ENCODE data around the gene CNEP1R1.

Gene CNEP1R1

DNA sequence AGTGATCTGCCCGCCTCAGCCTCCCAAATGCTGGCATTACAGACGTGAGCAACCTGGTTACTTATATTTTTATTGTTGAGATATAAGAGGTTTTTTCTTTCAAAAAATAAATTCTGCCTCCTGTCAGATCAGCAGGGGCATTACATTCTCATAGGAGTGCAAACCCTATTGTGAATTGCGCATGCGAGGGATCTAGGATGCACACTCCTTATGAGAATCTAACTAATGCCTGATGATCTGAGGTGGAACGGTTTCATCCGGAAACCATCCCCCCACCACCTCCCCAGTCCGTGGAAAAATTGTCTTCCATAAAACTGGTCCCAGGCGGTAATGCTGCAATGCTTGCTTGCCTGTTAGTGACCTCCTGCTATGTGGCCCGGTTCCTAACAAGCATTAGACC is 7.5 kb upstream of the CNEP1R1 start:
- DNase-seq (ENCODE audit: low read depth): no peak

DNA sequence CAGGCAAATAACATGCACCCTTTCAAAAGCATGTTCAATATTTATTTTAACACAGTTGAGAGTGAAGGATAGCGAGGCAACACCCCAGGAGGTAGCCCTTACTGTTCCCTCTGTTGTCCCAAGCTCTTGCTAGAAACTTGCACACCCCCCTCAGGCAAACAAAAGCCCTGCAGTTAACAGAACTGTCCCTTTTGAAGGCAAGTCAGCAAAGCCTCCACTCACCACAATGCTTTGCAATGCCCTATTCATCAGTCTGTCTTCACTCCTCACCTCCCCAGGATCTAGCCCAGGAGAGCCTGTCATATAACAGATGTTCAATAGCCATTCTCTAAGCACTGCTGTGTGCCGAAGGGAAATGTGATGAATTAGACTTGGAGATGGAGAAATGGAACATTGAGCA is 3.5 kb upstream of the CNEP1R1 start:
- no peak for DNase-seq (ENCODE audit: low read depth)

DNA sequence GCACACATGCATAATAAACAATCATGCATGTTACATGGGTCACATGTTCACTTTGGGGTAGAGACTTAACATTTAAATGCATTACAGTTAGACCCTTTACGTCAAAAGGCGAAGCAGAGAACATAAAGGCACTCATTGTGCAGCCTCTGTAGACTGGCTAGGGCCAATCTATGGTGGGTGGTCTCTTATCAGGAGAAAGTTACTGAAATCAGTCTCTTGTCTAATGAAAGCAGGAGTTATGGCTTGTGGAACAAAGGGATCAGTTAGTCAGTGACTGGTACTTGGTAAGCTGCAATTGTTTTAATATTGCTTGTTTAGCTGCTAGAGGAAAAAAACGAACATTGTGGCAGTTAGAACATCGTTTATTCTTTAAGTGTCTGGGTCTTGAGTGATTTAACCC is 1.4 kb upstream of the CNEP1R1 start:
- no peak for DNase-seq (ENCODE audit: low read depth)

DNA sequence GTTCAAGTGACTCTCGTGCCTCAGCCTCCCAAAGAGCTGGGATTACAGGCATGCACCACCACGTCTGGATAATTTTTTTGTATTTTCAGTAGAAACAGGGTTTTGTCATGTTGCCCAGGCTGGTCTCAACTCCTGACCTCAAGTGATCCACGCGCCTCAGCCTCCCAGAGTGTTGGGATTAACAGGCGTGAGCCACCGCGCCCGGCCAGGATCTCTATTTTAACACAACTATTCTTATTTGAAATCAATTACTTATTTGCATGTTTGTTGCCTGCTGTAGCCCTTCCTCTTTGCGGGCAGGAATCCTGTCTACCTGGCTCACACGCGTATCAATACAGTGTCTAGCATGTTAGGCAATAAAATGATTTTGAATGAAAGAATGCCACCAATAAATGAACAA is 818 bp upstream of the CNEP1R1 start:
- no peak for DNase-seq (ENCODE audit: low read depth)

DNA sequence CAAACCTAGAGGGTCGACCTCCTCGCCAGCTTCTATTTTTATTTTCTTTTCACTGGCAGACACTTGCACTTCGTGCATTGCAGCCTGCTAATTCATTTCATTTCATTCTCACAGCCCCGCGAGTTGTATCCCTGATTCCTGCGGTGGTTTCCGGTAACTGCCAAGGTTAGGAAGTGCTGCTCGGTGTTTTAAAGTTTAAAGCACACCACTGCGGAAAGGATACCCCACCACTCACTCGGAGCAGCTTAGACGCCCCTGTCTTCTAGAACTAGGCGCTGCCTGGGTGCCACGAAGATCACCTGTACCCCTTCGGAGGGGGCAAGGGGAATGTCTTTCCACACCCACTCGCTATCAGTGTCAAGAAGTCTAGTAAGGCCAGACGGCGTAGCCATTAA is 509 bp downstream of the CNEP1R1 start:
- peak; percentile 10 for DNase-seq (ENCODE audit: low read depth)

DNA sequence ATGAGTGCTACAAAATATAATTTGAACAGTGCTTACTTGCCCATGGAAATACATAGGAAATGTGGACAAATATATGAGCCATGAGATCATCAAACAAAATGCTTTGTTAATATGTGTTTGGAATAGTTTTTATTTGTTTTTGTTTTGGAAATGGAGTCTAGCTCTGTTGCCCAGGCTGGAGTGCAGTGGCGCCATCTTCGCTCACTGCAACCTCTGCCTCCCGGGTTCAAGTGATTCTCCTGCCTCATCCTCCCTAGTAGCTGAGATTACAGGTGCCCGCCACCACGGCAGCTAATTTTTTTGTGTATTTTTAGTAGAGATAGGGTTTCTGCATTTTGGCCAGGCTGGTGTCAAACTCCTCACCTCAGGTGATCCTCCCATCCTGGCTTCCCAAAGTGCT is 2.8 kb downstream of the CNEP1R1 start:
- no peak for DNase-seq (ENCODE audit: low read depth)

DNA sequence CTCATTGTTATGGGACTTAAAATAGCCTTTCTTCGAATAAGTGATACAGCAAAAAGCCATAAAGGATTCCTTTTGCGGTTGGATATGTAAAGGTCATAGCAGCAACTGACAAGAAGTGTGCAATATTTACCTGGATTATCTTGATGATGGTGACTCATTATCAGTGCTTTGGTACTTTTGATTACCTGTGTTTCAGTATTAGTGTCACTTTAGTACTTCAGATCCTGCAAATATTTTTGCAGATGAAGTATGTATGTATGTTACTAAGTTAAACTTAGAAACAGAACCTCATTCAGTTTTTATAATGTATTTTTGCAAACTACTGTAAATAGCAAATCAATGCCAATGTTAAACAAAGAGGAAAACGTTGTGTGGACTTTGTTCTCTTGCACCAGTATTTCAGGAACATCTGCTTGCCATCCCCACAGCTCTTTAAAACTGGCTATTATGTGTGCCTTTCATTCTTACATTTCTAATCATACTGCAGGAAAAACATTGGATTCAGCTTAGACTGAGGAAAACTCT is 10.5 kb downstream of the CNEP1R1 start:
- DNase-seq (ENCODE audit: low read depth): no peak

DNA sequence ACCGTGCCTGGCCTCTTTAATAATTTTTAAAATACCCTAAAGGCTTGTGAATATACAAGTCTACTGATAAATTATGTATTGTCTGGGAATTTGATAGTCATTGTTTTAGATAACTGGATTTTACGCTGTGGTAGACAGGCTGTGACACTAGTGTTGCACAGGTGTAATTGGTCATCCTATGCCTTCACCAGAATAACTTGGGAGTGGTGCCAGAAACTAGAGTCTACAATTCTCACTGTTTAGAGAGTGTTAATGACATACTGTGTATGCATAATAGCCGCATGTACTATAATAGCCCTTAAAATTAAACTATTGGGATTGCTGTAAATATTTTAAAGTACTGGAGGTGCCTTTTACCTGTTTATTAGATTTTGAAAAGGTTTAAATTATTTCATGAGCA is 11.4 kb downstream of the CNEP1R1 start:
- DNase-seq (ENCODE audit: low read depth): no peak

DNA sequence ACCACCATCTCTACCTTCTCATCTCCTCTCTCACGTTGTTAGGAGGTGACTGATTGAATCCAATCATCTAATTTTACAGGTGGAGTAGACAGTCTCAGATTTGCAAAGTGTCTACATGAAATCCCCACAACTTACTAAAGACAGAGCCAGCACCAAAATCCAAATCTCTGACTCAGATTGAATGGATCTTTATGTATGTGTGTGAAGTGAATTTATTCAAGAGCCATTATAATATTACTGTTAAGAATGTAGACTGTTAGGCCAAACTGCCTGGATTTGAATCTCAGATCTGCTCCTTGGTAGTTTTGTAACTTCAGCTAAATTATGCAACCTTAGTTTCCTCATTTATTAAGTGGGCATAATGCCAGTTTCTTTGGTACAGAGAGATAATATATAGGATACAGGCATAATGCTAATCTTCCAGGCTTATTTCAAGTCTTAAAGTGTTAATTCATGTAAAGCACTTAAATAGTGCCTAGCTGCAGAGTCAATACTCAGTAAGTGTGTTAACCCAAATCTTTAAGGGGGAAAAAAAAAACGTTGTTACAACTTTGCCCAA is 12.7 kb downstream of the CNEP1R1 start:
- no peak for DNase-seq (ENCODE audit: low read depth)

DNA sequence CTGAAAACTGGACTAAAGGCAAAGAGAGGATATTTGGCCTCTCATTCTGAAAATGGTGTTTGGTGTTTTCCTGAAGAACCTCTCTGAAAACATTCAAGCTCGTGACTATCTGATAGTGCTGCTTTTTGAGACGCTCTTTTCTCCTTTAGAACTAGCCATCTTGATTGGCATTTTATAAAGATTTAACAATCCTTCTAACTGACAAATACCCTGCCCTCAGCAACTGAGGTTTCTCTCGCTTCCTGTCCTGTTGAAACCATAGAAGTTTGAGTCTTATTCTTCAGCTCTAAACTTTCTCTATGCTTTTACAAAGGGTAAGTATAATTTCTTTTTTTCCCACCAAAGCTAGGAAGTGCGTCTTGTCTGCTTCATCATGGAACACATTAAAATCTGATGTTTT is 13.3 kb downstream of the CNEP1R1 start:
- DNase-seq (ENCODE audit: low read depth): no peak

DNA sequence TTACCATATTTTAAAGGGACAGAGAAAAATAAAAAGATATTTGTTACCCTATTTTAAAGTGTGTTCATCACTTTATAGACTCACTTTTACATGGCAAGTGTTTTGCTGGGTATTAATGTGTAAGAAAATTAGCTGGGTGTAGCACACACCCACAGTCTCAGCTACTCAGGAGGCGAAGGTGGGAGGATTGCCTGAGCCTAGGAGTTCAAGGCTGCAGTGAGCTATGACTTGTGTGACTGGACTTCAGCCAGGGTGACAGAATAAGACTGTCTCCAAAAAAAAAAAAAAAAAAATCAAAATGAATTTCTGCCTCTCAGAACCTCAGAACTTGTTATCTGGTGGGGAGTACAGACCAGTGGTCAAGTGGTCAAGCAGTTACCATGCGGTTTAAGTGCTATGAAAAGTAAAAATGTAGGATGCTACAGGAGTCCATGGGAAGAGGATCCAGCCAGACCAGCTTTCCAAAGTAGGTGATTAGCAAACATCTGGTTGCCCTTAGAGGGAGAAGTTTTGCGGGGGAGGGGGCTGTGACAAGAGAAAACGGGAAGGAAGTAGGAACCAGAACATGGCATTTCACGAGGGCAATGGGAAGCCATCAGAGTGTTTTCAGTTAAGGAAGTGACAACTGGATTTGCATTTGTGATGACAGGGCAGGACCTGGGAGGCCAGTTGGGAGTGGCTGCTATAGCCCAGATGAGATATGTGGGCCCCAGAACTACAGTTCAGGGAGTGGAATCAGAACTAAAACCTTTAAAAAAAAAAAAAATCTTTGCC is 13.9 kb downstream of the CNEP1R1 start:
- DNase-seq (ENCODE audit: low read depth): no peak

DNA sequence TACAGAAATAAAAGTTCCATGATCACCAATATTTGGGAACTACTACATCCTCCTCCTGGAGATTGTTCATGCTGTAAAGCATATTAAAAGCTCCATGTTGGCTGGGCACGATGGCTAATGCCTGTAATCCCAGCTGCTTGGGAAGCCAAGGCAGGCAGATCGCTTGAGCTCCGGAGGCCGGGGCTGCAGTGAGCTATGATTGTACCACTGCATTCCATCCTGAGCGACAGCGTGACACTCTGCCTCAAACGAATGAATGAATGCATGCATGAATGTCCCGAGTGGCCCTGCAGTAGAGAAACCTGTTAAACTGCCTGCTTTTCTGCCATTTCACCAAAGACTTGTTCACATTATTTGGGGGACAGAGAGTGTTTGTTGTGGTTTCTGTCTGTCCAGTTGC is 15.0 kb downstream of the CNEP1R1 start:
- DNase-seq (ENCODE audit: low read depth): no peak

DNA sequence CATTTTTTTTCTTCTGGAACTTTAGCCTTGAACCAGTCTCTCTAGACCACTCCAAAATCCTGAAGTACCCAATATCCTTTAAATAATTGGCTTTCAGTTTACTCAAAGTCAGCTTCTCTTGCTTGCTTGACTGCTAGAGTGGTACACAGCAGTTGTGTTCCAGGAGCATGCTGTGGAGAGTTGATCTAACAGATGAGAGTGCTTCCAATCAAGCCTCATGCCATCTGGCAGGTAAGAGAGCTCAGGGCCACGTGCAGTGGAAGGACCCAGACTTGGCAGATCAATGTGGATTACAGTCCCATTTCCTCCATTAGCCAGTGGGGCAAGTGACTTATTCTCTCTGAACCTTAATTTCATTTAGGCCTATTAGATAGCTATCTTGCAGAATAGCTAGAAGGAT is 15.7 kb downstream of the CNEP1R1 start:
- no peak for DNase-seq (ENCODE audit: low read depth)

DNA sequence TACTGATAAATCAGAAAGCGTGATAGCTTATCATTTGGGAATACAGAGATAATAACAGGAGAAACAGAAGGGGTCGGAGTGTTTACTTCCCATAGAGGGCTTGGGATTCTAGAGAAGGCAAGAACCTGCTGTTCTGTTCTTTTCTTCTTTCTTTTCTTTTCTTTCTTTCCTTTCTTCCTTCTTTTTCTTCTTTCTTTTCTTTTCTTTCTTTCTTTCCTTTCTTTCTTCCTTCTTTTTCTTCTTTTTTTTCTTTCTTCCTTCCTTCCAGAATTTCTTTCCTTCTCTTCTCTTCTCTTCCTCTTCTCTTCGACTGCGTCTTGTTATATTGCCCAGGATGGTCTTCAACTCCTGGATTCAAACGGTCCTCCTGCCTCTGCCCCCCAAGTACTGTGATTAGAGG is 18.3 kb downstream of the CNEP1R1 start:
- no peak for DNase-seq (ENCODE audit: low read depth)

DNA sequence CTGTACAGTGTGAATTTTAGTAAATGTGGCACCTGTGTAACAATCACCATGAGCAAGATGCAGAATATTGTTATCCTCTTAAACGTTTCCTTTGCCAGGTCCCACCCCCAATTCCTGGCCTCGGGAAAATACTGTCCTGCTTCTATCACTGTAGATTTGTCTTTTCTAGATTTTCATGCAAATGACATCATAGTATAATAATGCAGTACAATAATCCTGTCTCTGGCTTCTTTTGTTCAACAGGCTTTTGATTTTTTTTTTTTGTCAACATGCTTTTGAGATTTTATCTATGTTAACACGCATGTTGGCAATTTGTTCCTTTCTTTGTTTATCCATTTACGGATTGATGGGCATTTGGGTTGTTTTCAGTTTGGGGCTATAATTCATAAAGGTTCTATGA is 20.4 kb downstream of the CNEP1R1 start:
- no peak for DNase-seq (ENCODE audit: low read depth)

DNA sequence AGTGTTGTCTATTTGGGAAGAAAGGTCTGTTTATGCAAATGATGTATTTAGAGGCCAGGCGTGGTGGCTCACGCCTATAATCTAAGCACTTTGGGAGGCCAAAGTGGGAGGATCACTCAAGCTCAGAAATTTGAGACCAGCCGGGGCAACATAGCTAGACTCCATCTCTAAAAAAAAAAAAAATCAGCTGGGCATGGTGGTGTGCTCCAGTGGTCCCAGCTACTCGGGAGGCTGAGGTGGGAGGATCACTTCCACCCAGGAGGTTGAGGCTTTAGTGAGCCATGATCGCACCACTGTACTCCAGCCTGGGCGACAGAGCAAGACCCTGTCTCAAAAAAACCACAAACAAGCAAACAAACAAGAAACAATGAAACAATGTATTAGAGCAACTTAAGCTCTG is 21.8 kb downstream of the CNEP1R1 start:
- no peak for DNase-seq (ENCODE audit: low read depth)

DNA sequence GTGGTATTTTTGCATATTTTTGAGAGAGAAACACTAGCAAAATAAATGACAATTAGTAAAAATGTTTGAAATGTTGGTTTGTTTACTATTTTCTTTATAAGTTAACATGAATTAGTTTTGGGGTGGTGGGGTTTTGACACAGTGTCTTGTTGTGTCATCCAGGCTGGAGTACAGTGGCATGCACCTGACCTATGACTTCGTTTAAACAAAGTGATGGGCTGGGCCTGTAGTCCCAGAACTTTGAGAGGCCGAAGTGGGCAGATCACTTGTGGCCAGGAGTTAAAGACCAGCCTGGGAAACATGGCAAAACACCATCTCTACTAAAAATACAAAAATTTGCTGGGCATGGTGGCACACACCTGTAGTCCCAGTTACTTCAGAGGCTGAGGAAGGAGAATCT is 22.8 kb downstream of the CNEP1R1 start:
- DNase-seq (ENCODE audit: low read depth): no peak

DNA sequence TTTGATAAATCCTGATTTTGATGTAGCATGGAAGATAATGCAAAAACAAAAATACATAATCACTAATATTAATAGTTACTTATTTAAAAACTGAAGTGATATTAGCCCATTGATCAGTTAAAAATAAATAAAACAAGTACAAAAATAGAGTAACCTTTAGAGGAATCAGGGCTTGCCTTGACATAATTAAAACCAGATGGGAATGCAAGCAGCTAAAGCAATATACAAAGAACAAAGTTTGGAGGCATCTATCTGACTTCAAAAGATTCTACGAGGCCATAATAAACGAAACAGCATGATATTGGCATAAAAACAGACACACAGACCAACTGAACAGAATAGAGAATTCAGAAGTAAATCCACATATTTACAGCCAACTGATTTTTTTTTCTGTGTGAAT is 25.8 kb downstream of the CNEP1R1 start:
- no peak for DNase-seq (ENCODE audit: low read depth)

DNA sequence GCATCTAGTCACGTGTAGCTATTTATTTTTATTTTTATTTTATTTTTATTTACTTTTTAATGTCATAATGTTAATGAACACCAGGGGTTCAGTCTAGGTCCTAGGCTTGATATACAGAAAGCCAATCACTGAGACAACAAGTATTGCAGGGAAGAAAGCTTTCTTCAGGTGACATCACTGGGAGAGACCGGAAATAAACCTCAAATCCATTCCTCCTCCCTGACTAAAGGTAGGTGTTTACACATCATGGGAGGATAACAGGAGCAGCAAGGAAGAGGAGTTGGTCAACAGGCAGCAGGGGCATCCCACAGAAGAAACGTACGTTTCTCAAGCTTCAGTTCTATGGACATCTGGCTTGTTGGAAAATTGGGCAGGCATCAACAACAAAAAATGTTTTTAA is 31.2 kb downstream of the CNEP1R1 start:
- DNase-seq (ENCODE audit: low read depth): no peak

DNA sequence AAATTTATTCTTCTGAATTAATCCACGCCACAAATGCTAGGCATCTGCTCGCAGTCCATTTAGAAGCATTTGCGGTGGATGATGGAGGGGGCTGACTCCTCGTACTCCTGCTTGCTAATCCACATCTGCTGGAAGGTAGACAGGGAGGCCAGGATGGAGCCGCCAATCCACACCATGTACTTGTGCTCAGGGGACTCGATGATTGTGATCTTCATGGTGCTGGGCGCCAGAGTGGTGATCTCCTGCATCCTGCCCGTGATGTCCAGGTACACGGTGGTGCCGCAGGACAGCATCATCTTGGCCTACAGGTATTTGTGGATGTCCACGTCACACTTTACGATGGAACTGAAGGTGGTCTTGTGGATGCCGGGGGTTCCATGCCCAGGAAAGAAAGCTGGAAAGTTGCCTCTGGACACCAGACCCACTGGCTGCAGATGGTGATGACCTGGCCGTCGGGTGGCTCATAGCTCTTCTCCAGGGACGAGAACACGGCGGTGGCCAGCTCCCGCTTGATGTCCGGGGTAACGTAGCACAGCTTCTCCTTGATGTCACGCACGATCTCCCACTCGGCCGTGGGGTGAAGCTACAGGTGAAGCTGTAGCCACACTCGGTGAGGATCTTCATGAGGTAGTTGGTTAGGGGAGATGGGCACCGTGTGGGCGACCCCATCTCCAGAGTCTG is 33.2 kb downstream of the CNEP1R1 start:
- no peak for DNase-seq (ENCODE audit: low read depth)

DNA sequence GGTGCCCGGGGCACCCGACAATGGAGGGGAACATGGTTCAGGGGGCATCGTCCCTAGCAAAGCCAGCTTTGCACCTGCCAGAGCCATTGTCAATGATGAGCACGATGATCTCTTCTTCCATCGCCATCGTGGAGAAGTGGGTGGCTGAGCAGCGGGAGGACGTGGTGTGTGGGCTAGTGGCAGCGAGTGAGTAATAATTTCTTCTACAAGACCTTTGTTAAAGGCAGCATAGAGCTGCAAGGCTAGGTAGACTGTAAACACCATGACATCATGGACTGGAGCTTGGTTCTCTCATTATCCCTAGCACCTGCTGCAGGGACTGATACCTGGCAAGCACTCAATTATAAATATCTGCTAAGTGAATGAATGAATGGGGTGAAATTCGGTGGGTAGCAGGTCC is 34.1 kb downstream of the CNEP1R1 start:
- DNase-seq (ENCODE audit: low read depth): no peak

DNA sequence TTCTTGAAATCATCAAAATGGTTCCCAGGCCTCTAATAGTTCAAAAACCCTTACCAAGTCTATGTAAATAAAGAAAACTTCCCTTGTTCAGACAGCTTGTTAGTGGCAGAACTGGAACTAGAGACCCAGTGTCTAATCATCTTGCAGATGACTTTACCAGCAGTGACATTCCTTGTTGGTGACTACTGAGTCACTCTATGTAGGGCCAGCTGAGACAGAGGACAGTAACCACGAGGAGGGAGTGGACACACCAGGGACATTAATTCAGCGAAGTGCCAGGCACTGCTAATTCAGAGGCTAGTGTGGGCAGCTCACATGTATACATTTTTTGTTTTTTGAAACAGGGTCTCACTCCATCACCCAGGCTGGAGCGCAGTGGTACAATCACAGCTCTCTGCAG is 34.6 kb downstream of the CNEP1R1 start:
- no peak for DNase-seq (ENCODE audit: low read depth)

DNA sequence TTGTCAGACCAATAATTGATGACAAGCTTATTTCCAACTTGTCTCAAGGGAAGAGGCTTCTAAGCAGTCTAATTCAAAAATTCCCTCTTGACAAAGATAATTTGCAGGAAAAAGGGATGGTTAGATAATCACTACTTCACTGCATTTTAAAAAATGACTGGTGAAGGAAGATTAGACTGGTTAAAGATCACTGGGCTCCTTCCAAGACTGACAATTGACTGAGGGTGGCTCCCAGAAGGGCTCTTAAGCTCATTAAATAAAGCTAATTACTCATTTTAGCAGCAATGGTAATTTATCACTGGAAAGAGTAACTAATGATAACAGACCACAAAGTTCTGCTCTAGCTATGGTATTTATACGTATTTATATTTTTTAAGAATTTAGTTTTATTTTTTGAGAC is 36.3 kb downstream of the CNEP1R1 start:
- no peak for DNase-seq (ENCODE audit: low read depth)

DNA sequence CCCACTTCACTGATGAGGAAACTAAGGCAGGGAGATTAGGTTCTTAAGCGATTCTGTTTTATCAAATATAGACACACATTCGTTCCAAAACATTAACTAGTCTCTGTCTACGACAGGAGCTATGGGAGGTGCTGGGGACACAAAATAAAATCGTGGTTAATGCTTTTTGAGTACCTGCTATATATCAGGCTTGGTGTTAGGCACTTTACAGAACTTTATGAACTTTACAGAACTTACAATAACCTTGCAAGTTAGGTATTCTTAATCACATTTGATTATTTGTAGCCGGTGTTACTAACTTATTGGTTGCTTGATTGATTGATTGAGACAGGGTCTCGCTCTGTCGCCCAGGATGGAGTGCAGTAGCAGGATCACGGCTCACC is 40.2 kb downstream of the CNEP1R1 start:
- no peak for DNase-seq (ENCODE audit: low read depth)

Measured in activated T-cell treated with anti-CD3 and anti-CD28 coated beads for 1 hour (primary cell).